HG03521 (cell line): Measurements from ENCODE around the gene TSPYL2.

Source experiments
- ATAC-seq: cut with Tn5 transposase; IDR thresholded peaks from one replicate; pipeline ENCODE4 v1.9.1; 2021; ENCODE audit warnings: mild to moderate bottlenecking, moderate library complexity; ENCODE audit not compliant: unreplicated experiment

TSPYL2 gene

DNA sequence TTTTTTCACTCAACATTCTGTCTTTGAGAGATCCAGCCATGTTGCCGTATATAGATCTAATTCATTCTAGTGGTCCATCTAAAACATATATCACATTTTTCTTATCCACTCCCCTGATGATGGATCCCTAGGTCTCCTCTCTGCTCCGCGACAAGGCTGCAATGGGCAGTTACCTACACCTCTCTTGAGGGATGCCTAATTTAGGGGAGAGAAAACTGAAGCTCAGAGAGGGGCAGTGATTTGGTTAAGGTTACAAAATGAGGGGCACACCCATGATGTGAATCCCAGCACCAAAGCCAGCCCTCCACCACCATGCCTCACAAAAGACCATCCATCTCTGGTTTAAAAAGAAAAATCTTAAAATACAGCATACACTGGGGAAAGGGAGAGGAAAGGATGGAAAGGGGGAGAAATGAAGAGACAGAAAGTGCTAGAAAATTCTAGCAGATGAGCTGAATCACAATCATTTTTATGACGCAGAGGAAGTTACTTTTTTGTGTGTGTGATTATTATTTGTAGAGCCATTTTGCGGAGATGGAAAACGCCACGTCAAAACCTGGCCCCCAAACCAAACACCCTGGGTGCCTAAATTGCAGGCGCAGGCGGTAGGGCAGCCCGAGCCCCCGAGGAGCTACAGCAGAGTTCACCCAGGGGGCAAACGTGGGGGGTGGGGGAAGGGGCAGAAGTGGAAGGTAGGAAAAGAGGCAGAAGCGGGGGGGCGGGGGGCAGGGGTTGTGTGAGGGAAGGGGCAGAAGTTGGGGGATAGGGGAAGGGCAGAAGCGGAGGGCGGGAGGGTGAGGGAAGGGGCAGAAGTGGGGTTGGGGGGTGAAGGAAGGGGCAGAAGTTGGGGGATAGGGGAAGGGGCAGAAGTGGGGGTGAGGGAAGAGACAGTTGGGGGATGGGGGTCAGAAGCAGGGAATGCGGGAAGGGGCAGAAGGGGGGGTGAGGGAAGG, 1.3 kb upstream of the TSPYL2 start:
- no peak for ATAC-seq

DNA sequence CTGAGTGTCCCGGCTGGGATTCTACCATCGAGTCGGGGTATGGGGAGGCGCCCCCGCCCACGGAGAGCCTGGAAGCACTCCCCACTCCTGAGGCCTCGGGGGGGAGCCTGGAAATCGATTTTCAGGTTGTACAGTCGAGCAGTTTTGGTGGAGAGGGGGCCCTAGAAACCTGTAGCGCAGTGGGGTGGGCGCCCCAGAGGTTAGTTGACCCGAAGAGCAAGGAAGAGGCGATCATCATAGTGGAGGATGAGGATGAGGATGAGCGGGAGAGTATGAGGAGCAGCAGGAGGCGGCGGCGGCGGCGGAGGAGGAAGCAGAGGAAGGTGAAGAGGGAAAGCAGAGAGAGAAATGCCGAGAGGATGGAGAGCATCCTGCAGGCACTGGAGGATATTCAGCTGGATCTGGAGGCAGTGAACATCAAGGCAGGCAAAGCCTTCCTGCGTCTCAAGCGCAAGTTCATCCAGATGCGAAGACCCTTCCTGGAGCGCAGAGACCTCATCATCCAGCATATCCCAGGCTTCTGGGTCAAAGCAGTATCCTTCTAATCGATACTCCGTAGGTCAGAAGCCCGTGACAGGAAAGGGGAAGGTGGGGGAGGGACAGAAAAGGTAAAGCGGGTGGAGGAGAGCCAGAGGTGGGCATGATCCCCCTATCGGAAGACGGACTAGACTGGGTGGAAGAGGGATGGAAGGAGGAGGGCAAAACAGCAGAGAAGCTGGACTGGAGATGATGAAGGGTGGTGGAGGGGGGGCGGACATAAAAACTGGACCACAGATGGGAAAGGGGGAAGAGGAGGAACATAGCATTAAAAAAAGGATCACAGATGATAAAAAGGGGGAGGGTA, 828 bp downstream of the TSPYL2 start:
- ATAC-seq: no peak

DNA sequence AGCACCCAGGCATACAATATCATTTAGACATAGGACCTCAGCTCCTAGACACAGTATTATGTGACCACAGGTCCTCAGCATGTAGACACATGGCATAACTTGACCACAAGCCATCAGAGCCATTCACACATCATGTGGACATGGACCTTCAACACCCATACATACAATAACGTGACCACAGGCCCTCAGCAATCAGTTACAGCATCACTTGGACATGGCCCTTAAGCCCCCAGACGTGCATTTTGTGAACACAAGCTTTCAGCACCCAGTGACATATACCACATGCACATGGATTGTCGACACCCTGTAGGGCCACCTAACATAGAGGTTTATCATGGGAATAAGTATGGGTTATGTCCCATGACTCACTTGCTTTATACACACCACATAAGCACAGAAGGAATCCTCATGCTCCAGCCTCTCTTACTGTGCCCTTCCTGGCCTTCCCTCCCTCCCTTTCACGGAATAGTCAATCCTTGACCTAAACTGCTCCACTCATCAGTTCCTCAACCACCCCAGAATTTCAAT, 1.9 kb downstream of the TSPYL2 start:
- no peak for ATAC-seq

DNA sequence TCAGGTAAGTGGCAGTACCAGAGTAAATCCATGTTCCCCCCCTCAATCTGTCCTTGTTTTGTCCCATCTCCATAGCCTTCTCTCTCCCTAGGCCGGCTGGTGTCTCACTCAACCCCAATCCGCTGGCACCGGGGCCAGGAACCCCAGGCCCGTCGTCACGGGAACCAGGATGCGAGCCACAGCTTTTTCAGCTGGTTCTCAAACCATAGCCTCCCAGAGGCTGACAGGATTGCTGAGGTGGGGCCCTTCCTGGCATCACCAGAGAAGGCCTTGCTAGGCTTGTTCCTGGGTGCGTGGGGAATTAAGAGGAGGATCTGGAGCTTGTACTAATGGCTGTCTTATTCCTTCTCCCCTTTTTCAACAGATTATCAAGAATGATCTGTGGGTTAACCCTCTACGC, 2.7 kb downstream of the TSPYL2 start:
- no peak for ATAC-seq

DNA sequence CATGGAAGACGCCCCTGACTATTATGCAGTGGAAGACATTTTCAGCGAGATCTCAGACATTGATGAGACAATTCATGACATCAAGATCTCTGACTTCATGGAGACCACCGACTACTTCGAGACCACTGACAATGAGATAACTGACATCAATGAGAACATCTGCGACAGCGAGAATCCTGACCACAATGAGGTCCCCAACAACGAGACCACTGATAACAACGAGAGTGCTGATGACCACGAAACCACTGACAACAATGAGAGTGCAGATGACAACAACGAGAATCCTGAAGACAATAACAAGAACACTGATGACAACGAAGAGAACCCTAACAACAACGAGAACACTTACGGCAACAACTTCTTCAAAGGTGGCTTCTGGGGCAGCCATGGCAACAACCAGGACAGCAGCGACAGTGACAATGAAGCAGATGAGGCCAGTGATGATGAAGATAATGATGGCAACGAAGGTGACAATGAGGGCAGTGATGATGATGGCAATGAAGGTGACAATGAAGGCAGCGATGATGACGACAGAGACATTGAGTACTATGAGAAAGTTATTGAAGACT, 3.6 kb downstream of the TSPYL2 start:
- no peak for ATAC-seq

DNA sequence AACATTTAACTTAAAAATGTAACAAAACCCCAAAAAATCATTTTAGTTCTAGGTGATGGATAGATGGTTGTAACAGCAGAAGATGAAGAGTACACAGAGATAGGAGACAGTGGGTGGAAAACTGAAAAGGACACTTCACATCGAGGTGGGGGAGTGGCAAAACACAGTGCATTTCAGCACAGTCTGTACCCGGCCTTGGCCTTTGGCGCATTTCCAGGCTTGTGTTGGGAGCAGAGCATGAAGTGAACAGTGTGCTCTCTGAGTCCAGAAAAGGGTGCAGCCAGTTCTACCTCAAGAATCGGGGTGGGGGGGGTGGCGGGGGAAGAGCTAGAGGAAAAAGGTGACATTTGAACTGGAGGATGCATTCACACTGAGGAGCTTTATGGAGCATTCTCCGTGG, 4.3 kb downstream of the TSPYL2 start:
- ATAC-seq: no peak

DNA sequence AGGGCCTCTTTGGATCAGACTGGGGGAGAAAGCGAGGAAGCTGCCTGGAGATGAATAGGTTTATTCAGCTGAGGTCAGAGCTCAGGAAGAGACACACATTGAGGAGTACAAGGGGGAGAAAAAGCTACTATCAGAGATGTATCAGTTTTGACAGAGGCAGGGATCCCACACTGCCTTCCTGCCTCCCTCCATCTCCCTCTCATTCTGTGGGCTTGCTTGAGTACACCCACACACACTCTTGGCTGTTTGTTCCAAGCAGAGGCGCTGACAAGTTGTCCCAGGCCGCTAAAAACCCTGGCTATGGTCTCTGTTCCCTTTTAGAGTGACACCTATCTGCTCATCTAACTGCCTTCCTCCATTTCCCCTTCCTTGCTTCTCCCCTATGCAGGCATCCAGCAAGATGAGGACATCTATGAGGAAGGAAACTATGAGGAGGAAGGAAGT, 5.2 kb downstream of the TSPYL2 start:
- no peak for ATAC-seq

DNA sequence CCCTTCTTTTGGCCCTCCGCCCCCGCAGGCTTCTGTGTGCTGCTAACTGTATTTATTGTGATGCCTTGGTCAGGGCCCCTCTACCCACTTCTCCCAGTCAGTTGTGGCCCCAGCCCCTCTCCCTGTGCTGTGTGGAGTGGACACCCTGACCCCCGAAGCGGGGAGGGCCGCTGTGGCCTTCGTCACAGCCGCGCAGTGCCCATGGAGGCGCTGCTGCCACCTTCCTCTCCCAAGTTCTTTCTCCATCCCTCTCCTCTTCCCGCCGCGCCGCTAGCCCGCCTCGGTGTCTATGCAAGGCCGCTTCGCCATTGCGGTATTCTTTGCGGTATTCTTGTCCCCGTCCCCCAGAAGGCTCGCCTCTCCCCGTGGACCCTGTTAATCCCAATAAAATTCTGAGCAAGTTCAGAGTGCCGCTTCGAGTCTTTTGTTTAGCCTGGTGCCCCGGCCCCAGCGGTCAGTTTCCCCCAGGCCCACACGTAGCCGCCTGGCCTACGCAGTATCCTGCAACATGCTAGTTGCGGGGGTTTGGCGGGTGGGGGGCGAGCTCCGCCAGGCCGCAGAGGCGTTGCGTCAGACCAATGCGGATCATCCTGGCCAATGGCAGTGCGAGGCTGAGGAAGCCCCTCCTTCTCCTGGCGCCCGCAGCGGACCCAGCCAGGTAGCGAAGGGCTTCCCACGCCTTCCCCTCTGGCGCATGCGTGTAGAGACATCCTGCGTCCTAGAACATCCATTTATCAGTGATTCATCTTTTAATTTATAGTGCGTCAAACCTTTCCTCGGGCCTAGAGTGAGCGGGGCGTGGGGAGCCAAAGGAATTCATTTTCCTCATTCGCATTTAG, 6.2 kb downstream of the TSPYL2 start:
- peak; percentile 48 for ATAC-seq

DNA sequence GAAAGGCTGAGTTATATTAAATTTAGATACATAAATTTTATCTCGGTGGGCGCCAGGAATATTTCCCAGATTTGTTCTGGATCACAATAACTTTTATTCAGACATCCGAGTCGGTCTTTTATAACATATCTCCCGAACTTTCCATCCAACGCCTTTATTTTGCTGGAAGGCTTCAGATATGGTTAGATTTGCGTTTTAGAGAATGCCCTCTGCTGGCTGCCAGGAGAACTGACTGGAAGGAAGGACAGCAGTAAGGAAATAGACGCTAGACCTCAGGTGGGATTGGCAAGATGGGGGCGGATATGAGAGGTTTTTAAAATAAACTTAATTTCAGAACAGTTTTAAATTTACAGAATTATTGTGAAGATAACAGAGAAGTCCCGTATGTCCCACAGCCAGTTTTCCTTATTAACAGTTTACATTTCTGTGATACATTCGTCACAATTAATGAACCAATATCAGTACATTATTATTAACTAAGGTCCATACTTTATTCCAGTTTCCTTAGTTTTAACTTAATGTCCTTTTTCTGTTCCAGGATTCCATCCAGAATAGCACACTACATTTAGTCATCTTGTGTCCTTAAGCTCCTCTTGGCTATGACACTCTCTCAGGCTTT, 7.2 kb downstream of the TSPYL2 start:
- no peak for ATAC-seq

DNA sequence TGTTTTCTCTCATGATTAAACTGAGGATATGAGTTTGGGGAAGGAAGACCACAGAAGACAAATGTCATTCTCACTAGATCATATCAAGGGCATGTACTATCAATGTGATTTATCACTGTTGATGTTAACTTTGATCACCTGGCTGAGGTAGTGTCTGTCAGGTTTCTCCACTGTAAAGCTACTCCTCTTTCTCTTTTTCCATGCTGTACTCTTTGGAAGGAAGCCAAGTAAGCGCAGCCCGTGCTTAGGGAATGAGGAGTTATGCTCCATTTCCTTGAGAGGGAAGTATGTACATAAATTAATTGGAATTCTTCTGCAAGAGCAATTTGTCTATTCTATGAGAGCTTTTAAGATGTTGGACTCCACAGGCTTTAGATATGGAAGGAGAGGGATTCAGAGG, 7.8 kb downstream of the TSPYL2 start:
- no peak for ATAC-seq

DNA sequence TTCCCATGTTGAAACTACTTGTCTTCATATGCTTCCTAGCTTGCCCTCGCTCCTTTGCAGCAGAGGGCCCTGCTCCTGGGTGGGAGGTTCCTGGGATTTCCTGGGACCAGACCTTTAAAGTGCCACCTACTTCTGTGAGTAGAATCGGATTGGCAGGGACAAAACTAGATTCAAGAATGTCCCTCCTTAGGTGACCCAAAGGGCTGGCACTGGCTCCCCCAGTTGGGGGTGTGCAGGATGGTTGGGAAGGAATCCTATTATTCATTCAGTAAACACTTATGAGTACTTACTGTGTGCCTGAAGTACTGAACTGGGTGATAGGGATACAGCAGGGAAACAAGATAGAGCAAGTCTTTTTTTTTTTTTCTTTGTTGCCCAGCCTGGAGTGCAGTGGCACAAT, 9.2 kb downstream of the TSPYL2 start:
- ATAC-seq: no peak

DNA sequence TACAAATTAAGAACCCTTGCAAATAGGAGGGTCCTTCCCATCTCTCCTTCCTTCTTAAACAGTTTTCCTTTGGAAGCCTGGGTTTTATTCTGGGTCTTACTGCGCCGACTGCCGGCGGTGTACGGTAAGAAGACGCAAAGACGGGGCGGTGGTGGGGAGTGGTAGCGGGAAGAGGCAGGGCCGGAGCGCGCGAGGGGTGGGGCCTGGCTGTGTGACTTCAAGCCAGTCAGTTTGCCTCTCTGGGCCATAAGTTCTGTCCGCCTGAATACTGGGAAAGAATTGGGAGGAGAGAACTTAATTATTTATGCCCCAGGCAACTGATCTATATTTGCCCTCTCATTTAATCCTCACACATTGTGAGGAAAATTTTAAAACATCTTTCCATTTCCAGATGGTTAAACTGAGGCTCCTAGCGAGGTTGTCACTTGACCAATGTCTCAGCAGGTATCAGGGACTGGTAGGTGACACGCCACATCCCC, 11.0 kb downstream of the TSPYL2 start:
- peak; percentile 65 for ATAC-seq

DNA sequence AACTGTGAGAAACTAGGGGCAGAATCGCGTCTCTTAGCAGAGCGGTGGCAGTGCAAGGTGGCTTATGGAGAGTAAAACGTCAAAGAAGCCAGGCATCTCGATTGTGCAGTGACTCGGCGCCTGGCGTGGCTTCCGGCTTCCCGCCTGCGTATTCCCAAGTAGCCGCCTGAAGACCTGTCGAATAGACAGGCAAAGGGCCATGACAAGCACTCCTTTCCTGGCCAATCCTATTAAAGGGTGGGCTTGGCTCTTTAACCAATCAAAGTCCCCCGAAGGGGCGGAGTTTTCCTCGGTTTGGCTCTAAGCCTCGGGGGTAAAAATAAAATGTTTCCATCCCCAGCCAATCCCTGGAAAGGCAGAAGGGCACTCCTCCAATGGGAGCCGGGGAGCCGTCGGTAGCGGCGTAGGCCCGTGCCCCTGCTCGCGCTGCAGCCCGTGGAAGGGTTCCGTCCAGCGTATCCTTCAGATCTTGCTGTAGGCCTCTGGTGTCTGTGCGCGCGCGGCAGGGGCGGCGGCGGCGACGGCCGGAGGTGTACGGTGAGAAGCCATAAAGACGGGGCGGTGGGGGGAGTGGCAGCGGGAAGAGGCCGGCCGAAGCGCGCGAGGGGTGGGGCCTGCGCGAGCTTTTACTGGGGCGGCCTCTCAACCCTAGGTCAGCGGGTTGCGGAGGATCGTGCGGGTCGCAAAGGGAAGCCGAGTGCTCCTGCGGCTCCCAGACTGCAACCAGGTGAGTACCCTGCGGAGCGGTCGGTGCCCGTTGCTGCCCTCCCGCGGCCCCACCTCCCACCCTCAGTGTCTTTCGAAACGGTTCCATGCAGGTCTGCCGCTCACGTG, 11.8 kb downstream of the TSPYL2 start, which contains the start of gene KANTR:
Gene KANTR, plus strand, starts transcription at position 395 of the 834 bp plus-strand sequence. CDS start 30,131 bp downstream, outside the sequence.
- peak; percentile 67 for ATAC-seq

DNA sequence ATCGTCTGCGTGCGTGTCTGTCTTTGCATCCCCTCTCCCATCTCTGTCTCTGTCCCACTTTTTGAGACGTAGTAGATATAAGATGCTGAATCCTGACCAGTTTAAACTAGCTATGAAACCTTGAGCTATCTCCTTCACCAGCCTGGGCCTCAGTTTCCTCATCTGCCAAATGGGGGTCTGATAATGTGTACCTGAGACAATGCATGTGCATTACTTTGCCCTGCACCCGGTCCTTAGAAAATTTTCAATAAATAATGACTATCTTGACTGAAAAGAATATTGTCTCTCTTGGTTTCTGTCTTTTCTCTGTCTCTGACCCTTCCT, 12.4 kb downstream of the TSPYL2 start:
- no peak for ATAC-seq

DNA sequence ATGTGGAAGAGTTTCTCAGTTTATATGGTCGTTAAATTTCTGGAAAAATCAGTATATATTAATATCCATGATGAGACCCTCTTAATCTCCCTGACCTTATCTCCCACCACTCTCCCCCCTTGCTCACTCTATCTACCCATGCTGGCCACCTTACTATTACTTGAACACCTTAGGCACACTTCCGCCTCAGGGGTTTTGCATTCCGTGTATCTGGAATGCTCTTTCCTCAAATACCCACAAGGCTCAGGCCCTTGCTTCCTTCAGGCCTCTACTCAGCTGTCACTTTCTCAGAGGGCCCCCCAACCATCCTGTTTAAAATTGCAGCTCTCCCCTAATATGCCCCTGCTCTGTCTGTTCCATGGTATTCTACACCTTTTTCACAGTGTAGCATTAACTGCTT, 13.6 kb downstream of the TSPYL2 start:
- no peak for ATAC-seq

DNA sequence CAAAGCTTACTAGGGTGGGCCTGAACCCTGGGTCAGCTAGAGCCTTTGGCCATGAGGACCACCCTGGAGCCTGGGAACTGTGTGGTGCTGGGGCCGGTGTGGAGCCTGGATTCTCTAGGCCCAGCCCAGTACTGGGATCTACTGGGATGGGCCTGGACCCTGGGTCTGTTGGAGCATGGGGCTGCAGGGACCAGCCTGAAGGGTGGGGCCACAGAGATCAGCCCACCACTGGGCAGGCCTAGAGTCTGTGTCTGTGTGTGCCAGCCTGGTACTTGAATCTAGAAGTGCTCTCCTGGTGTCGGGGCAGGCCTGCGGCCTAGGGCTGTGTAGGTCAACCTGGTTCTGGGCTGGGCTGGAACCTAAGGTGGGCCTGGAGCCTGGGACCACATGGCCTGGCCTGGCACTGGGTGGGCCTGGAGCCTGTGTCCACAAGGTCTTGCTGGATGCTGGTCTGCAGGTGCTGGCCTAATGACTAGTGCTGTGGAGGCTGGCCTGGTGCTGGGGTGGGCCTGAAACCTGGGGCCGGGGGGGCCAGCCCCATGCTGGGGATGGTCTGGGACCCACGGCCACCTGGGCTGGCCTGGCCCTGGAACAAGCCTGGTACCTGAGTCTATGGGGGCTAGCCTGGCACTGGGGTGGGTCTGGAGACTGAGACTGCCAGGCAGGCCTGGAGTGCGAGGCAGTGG, 32.8 kb downstream of the TSPYL2 start:
- no peak for ATAC-seq

DNA sequence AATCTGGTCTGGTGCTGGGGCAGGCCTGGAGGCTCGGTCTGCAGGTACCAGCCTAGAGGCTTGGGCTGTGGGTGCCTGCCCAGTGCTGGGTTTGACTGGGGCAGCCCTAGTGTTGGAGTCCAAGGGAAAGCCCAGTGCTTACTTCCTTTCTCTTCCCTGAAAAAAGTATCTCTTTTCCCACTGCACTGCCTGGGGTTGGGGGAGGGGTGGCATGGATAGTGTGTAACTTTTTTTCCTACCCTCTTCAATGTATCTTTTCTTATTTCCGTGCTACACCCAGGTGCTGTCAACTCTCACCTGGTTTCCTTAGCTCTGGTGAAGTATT, 33.3 kb downstream of the TSPYL2 start:
- ATAC-seq: no peak

DNA sequence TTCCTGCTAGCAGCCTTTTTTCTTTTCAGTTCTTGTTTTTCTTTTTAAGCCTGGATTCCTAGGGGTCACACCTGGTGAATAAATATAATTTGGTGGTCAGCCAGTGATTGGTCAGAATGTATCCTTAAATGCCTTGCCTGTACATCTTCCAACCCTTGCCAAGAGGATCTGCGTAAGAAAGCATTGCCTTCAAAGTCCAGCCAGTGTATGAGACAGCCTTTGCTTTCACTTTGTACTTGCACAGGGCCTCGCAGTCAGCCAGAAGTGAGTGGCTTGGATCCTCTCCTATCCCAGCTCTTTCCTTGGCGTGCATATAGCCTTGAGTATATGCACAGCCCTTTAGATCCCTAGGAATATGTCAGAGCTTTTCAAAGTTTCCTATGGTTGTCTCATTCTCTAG, 33.9 kb downstream of the TSPYL2 start:
- no peak for ATAC-seq
